Measurements from ENCODE around the gene XPOT. TPM values are rescaled to one million over a fixed set of nuclear protein-coding genes. Genes with fewer than 3 reads are reported as not detected.
A peak's percentile ranks its signal among the peaks of the same experiment; 100 is the strongest.

Gene XPOT
- total RNA-seq, 4 donors from 2014 or later: 24.5 to 27.6 (median 26.8) TPM

DNA sequence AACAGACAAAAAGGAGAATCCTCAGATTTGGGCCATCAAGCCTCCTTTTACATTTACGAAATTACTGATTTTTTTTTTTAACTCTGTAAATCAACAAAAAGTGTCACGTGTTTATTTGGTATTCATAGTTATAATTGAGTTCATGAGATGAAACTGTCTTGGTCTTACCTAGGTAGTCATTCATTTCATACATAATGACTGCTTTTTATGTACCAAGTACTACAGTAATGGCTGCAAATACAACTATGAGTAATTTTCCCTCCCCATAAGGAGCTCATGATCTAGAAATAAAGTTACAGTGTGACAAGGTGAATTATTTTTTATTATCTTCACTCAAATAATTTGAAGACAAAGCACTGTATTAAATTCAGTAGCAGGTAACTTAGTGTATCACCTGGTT, 41.3 kb downstream of the XPOT start:
- peaks cover 13 to 75% (median 50%) of the 10 kb centered on the region in 4 donors for H3K36me3 ChIP-seq
- H3K9me3 ChIP-seq: no peaks in the 10 kb centered on the region
- no peaks in the 10 kb centered on the region for H3K27me3 ChIP-seq
- H3K27ac ChIP-seq (replicated peaks in 1 of 4): no peak overlapping the region
- no peak for TF ChIP-seq EP300 (IDR thresholded peaks at IDR 0.05)
- no peak for TF ChIP-seq POLR2AphosphoS5 (IDR thresholded peaks at IDR 0.05)
- no peak for TF ChIP-seq POLR2A (IDR thresholded peaks at IDR 0.05; ENCODE audit: low read depth)
- no peak for TF ChIP-seq CTCF (IDR thresholded peaks at IDR 0.05)
- intact Hi-C loops (cut with DNase I): no loop called here
- no peaks in the 10 kb centered on the region for H3K4me1 ChIP-seq
- DNase-seq (ENCODE audit: extremely low spot score): no peak
- WGBS: 88% methylated on average over 2 of the region's 2 CpGs
- no peak overlapping the region for H3K4me3 ChIP-seq

- Histone ChIP-seq H3K9me3 (no peaks in the 10 kb centered on the region), H3K27ac (replicated peaks in 1 of 4) (no peak overlapping the region), H3K36me3 (peaks cover 9 to 69% (median 45%) of the 10 kb centered on the region in 4 donors), H3K4me3 (no peak overlapping the region), H3K27me3 (no peaks in the 10 kb centered on the region), H3K4me1 (peaks cover 4 to 8% (median 6%) of the 10 kb centered on the region in 4 donors)
- DNase-seq (ENCODE audit: extremely low spot score): no peak
- 87% methylated on average over 1 of the region's 1 CpG for WGBS
- TF ChIP-seq POLR2AphosphoS5 (IDR thresholded peaks at IDR 0.05) (no peak), POLR2A (IDR thresholded peaks at IDR 0.05; ENCODE audit: low read depth) (no peak), CTCF (IDR thresholded peaks at IDR 0.05) (no peak), EP300 (IDR thresholded peaks at IDR 0.05) (no peak)
- intact Hi-C loops (cut with DNase I): no loop called here
Observed at GRCh38 chr12:64446295-64446694, 42.1 kb downstream of the XPOT start.

GRCh38 chr12:64450057-64450640, 46.0 kb downstream of the XPOT start:
- peaks cover 13 to 32% (median 28%) of the 10 kb centered on the region in 4 donors for H3K4me1 ChIP-seq
- no peaks in the 10 kb centered on the region for H3K9me3 ChIP-seq
- H3K27me3 ChIP-seq: no peaks in the 10 kb centered on the region
- TF ChIP-seq POLR2A (IDR thresholded peaks at IDR 0.05; ENCODE audit: low read depth) (no peak), POLR2AphosphoS5 (IDR thresholded peaks at IDR 0.05) (no peak), EP300 (IDR thresholded peaks at IDR 0.05) (no peak), CTCF (IDR thresholded peaks at IDR 0.05) (no peak)
- WGBS: 83% methylated on average over 2 of the region's 2 CpGs
- H3K27ac ChIP-seq (replicated peaks in 1 of 4): no peak overlapping the region
- no peak for DNase-seq (ENCODE audit: extremely low spot score)
- H3K36me3 ChIP-seq: peaks cover 5 to 36% (median 22%) of the 10 kb centered on the region in 4 donors
- no peak overlapping the region for H3K4me3 ChIP-seq
- intact Hi-C loops (cut with DNase I): loop anchor here (5.0 kb wide), 2 partner anchors 43 to 247 kb away; no protein-coding TSS in a partner anchor

DNA sequence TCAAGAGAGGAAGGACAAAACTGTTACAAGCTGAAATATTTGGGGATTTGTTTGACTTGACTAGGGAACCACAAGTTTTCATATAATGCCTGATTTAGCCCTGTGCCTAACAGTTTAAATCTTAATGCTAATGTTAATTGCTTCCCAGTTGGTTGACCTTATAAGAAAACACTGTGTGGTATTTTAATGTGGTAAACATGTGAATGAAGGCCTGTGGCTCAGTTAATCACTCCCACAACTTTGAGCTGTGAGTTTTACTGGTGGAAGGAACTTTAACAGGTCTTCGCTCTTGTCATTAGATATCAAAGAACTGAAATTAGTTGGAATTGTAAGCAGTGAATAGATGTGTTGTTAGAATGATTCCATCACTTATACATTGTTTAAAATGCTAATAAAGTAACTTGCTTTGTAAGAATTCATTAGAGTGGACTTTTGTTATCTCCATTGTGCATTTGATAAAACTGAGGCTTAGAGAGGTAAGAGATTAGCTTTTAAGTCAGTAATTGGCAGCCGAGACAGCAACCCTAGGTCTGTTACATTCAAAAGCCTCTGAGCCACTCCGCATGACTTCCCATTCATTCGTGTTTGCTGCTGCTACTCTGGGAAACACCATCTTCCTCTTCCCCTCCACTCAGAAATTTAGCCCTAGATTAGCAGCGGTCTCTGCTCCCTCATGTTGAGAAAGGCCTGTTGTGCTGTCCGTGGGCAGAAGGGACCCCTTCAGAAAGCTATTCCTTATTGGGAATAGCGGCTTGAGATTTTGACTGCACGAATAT, 46.7 kb downstream of the XPOT start:
- no peaks in the 10 kb centered on the region for H3K27me3 ChIP-seq
- H3K9me3 ChIP-seq: no peaks in the 10 kb centered on the region
- peaks cover 13 to 35% (median 32%) of the 10 kb centered on the region in 4 donors for H3K4me1 ChIP-seq
- DNase-seq (ENCODE audit: extremely low spot score): no peak
- peak overlapping the region; percentile 93 to 99 (median 98) for H3K27ac ChIP-seq (replicated peaks in 1 of 4)
- no peak for TF ChIP-seq POLR2AphosphoS5 (IDR thresholded peaks at IDR 0.05)
- TF ChIP-seq POLR2A (IDR thresholded peaks at IDR 0.05; ENCODE audit: low read depth): no peak
- no peak for TF ChIP-seq CTCF (IDR thresholded peaks at IDR 0.05)
- TF ChIP-seq EP300 (IDR thresholded peaks at IDR 0.05): no peak
- intact Hi-C loops (cut with DNase I): loop anchor here (5.0 kb wide), 2 partner anchors 44 to 246 kb away; no protein-coding TSS in a partner anchor
- peak overlapping the region; percentile 89 to 98 (median 94) for H3K4me3 ChIP-seq
- peaks cover 5 to 30% (median 19%) of the 10 kb centered on the region in 4 donors for H3K36me3 ChIP-seq
- WGBS: 17% methylated on average over 8 of the region's 8 CpGs

All from esophagus muscularis mucosa (tissue), 4 donors.